Panc1 (cell line): ENCODE results near the gene OPRD1. TPM values are rescaled to one million over a fixed set of nuclear protein-coding genes. Genes with fewer than 3 reads are reported as not detected.

Experiments used
- ATAC-seq: fragments of 200-7000 bp; cut with Tn5 transposase; 2 replicates; pipeline ENCODE4 v1.9.1; 2020; ENCODE audit warnings: mild to moderate bottlenecking, moderate library complexity
- BruUV-seq: library from RNA; stranded (reverse); fragments of 400-500 nt; replicated peaks from 2 replicates; lab custom pipeline; 2021; lab: Mats Ljungman, UMichigan
- CTCF ChIA-PET: fragments of 300-600 bp; sonication (Branson Sonifier 250); formaldehyde crosslinking; loops from one replicate; lab custom pipeline; 2022; ENCODE audit warnings: antibody characterized with exemption; lab: Charles Lee
- POLR2A ChIA-PET: fragments of 300-600 bp; sonication (Branson Sonifier 250); formaldehyde crosslinking; loops from one replicate; lab custom pipeline; 2022; ENCODE audit warnings: antibody characterized with exemption; lab: Charles Lee
- DNase-seq: peaks from one replicate; pipeline ENCODE4 v3.0.0-alpha.2; 2010; ENCODE audit warnings: low read depth, low spot score
- H3K27ac ChIP-seq: 2 replicates; pipeline ENCODE4 v1.5.1; 2011; ENCODE audit warnings: mild to moderate bottlenecking, low read length, inconsistent platforms
- H3K27me3 ChIP-seq: fragments of 200-500 bp; sonication (Bioruptor generic); 2 replicates; pipeline ENCODE4 v1.6.0; 2014; ENCODE audit warnings: low read length, inconsistent platforms; ENCODE audit not compliant: control insufficient read depth, insufficient read depth
- H3K36me3 ChIP-seq: fragments of 200-500 bp; sonication (Bioruptor generic); 2 replicates; pipeline ENCODE4 v1.5.1; 2014; ENCODE audit warnings: inconsistent platforms, mild to moderate bottlenecking, low read length, moderate library complexity; ENCODE audit not compliant: control insufficient read depth, insufficient read depth
- H3K4me1 ChIP-seq: 2 replicates; pipeline ENCODE4 v1.5.1; 2011; ENCODE audit warnings: inconsistent platforms, mild to moderate bottlenecking, low read length, moderate library complexity; ENCODE audit not compliant: control insufficient read depth, insufficient read depth
- H3K4me3 ChIP-seq, 2 experiments: 2 replicates each; pipeline ENCODE4 v1.5.1; 2011 to 2012; ENCODE audit warnings: low read depth in 2 of 2, low read length in 2 of 2, mild to moderate bottlenecking in 2 of 2, inconsistent platforms in 1 of 2, moderate library complexity in 1 of 2
- H3K9me3 ChIP-seq: fragments of 200-500 bp; sonication (Bioruptor generic); 2 replicates; pipeline ENCODE4 v1.5.1; 2014; ENCODE audit warnings: low read depth, mild to moderate bottlenecking, inconsistent platforms, low read length, moderate library complexity; ENCODE audit not compliant: control insufficient read depth, insufficient read depth
- CTCF ChIP-seq: fragments of 450-650 bp; IDR thresholded peaks from 2 replicates; pipeline ENCODE4 v1.5.1; 2017; ENCODE audit warnings: mild to moderate bottlenecking
- POLR2AphosphoS5 ChIP-seq: IDR thresholded peaks from 2 replicates; pipeline ENCODE4 v1.6.1; 2012; ENCODE audit warnings: mild to moderate bottlenecking, low read depth, low read length, moderate library complexity
- REST ChIP-seq, 2 experiments: IDR thresholded peaks; 2 replicates each; pipeline ENCODE4 v1.6.1; 2011 to 2012; ENCODE audit warnings: low read depth in 2 of 2, control low read depth in 1 of 2, low read length in 1 of 2, mild to moderate bottlenecking in 1 of 2, moderate library complexity in 1 of 2; ENCODE audit not compliant: insufficient read depth in 1 of 2
- SIN3A ChIP-seq: IDR thresholded peaks from 2 replicates; pipeline ENCODE4 v1.6.1; 2012; ENCODE audit warnings: low read depth, mild to moderate bottlenecking, low read length, moderate library complexity, borderline replicate concordance; ENCODE audit not compliant: insufficient read depth
- TCF7L2 ChIP-seq: IDR thresholded peaks from 2 replicates; pipeline ENCODE4 v1.6.1; 2011; ENCODE audit warnings: mild to moderate bottlenecking, low read depth, low read length, inconsistent platforms
- in situ Hi-C: cut with HindIII; loops from 2 replicates; pipeline ENCODE4 v1.10.0; 2016; ENCODE audit warnings: low sequenced_read_pairs, low pct_unique_long_range_greater_than_20kb
- intact Hi-C: fragments of 100-400 bp; cut with micrococcal nuclease; formaldehyde crosslinking; loops from one replicate; pipeline ENCODE4 v1.10.0; 2022; ENCODE audit not compliant: unreplicated experiment
- total RNA-seq: library from RNA; stranded (reverse); gene quantifications from one replicate; pipeline ENCODE4 v1.2.1, GENCODE V29; 2021; ENCODE audit not compliant: unreplicated experiment

OPRD1 gene
- total RNA-seq, 1 experiment from 2014 or later, result 5.4 TPM

DNA sequence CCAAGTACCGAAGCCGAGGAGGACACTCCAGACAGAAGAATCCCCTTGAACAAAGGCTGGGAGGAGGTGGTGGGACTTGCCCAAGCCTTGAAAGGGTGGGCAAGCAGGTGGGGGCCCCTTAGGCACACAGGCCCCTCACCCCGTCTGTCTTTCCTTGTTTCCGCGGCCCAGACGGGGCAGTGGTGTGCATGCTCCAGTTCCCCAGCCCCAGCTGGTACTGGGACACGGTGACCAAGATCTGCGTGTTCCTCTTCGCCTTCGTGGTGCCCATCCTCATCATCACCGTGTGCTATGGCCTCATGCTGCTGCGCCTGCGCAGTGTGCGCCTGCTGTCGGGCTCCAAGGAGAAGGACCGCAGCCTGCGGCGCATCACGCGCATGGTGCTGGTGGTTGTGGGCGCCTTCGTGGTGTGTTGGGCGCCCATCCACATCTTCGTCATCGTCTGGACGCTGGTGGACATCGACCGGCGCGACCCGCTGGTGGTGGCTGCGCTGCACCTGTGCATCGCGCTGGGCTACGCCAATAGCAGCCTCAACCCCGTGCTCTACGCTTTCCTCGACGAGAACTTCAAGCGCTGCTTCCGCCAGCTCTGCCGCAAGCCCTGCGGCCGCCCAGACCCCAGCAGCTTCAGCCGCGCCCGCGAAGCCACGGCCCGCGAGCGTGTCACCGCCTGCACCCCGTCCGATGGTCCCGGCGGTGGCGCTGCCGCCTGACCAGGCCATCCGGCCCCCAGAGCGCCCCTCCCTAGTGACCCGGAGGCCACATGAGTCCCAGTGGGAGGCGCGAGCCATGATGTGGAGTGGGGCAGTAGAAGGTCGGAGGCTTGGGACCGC is 50.8 kb downstream of the OPRD1 start:
- POLR2A ChIA-PET, result no interaction called here
- TF ChIP-seq POLR2AphosphoS5, result no peak
- TF ChIP-seq REST (IDR thresholded peaks at IDR 0.05; ENCODE audit: insufficient read depth in 1 of 2, low read depth in 2 of 2, low read length in 1 of 2), result no peak
- TF ChIP-seq TCF7L2, result no peak
- no peak for TF ChIP-seq SIN3A
- no peak for TF ChIP-seq CTCF
- Histone ChIP-seq H3K9me3 (no peaks in the 10 kb centered on the region), H3K36me3 (no peaks in the 10 kb centered on the region), H3K27me3 (no peaks in the 10 kb centered on the region), H3K27ac (no peak overlapping the region), H3K4me1 (no peaks in the 10 kb centered on the region), H3K4me3 (no peak overlapping the region)
- CTCF ChIA-PET, result interaction anchor here (0.5 kb wide), 1 partner anchor 8 kb away, joined by 3 read pairs; no protein-coding TSS in a partner anchor
- DNase-seq (no peak), ATAC-seq (no peak)
- intact Hi-C loops (no loop called here), in situ Hi-C loops (no loop called here)
- BruUV-seq, result no TSS peak

- BruUV-seq, result no TSS peak
- H3K4me1 ChIP-seq, result no peaks in the 10 kb centered on the region
- DNase-seq (no peak), ATAC-seq (no peak)
- H3K9me3 ChIP-seq, result no peaks in the 10 kb centered on the region
- H3K27ac ChIP-seq, result no peak overlapping the region
- in situ Hi-C loops (no loop called here), intact Hi-C loops (no loop called here)
- H3K36me3 ChIP-seq, result no peaks in the 10 kb centered on the region
- ChIA-PET CTCF (no interaction called here), POLR2A (no interaction called here)
- no peak overlapping the region for H3K4me3 ChIP-seq
- TF ChIP-seq SIN3A (no peak), REST (IDR thresholded peaks at IDR 0.05; ENCODE audit: insufficient read depth in 1 of 2, low read depth in 2 of 2, low read length in 1 of 2) (no peak), TCF7L2 (no peak)
- H3K27me3 ChIP-seq, result no peaks in the 10 kb centered on the region
Measured at GRCh38 chr1:28864695-28865094, 52.7 kb downstream of the OPRD1 start.
